Spinal cord (tissue), 10 donors: Measurements from ENCODE around the gene NANS. TPM values are rescaled to one million over a fixed set of nuclear protein-coding genes. Genes with fewer than 3 reads are reported as not detected.
"Not testable (repeated sequence)": the region's sequence is repeated elsewhere in the genome, so short reads cannot be mapped to it uniquely, and the experiment has no call there.

Experiments used
- DNase-seq, 6 donors: peaks; one replicate each; pipeline versions ENCODE4 v3.0.0 to v3.0.0-alpha.2; 2013 to 2015; ENCODE audit warnings: low spot score in 6 of 6, low read depth in 4 of 6
- H3K27ac ChIP-seq: one replicate; pipeline ENCODE4 v1.5.1; 2013; ENCODE audit warnings: low read depth, low read length, control low read depth
- H3K27me3 ChIP-seq: one replicate; pipeline ENCODE4 v1.6.1; 2013; ENCODE audit warnings: low read length; ENCODE audit not compliant: control insufficient read depth, insufficient read depth
- H3K36me3 ChIP-seq: one replicate; pipeline ENCODE4 v1.6.1; 2013; ENCODE audit warnings: low read length; ENCODE audit not compliant: control insufficient read depth, insufficient read depth
- H3K4me1 ChIP-seq: one replicate; pipeline ENCODE4 v1.6.1; 2013; ENCODE audit warnings: low read length; ENCODE audit not compliant: control insufficient read depth, insufficient read depth
- H3K4me3 ChIP-seq: one replicate; pipeline ENCODE4 v1.5.1; 2013; ENCODE audit warnings: low read depth, low read length, control low read depth
- H3K9me3 ChIP-seq: one replicate; pipeline ENCODE4 v1.6.1; 2013; ENCODE audit warnings: low read length; ENCODE audit not compliant: control insufficient read depth, insufficient read depth
- WGBS: methylation state at CpG from one replicate; pipeline ENCODE4 v1.1.5; 2013; ENCODE audit warnings: missing lambda C conversion rate; ENCODE audit not compliant: insufficient coverage; 5-methylcytosine and 5-hydroxymethylcytosine counted together
- polyA plus RNA-seq, 2 donors: library from polyadenylated mRNA; unstranded; fragments of 120-200 nt; gene quantifications; one replicate each; pipeline ENCODE4 v1.2.1, GENCODE V29; 2013; ENCODE audit not compliant: insufficient read length in 2 of 2
- total RNA-seq, 2 donors: library from RNA; depleted of rRNA in 1 of 2; stranded (reverse); fragments of 120-200 nt in 1 of 2; fragments of >200 nt in 1 of 2; gene quantifications; one replicate each; pipeline versions ENCODE4 v1.2.3 to v1.2.4, GENCODE V29; 2013 to 2014
- donor health status: healthy.

The NANS gene
- total and polyA plus RNA-seq, 4 donors: 32.4 to 50.0 (median 44.1) TPM

DNA sequence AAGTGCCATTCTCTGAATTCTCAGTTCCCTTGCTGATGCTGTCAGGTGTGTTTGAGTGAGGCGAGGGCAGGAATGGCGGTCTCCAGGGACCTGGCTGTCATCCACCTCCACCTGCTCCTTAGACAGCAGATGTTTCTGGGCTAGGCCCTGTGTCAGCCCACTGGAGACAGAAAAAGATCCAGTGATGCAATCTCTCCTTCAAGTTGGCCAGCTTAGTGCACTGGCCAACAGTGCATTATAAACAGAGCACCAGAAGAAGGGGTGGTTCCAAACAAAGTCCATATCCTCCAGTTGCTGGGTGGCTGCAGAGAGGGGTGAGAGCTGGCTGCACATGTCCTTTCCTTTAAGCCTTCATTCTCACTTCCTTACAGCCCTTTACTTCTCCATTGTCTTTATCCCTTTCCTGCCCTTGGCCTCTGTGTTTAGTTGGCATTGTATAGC lies 26.5 kb downstream of the NANS start:
- Histone ChIP-seq H3K27me3 (no peaks in the 10 kb centered on the region), H3K9me3 (no peaks in the 10 kb centered on the region), H3K4me1 (peaks cover 13% of the 10 kb centered on the region), H3K36me3 (peaks cover 21% of the 10 kb centered on the region), H3K4me3 (no peak overlapping the region), H3K27ac (no peak overlapping the region)
- WGBS: 80% methylated on average over 1 of the region's 2 CpGs
- DNase-seq: no peak

DNA sequence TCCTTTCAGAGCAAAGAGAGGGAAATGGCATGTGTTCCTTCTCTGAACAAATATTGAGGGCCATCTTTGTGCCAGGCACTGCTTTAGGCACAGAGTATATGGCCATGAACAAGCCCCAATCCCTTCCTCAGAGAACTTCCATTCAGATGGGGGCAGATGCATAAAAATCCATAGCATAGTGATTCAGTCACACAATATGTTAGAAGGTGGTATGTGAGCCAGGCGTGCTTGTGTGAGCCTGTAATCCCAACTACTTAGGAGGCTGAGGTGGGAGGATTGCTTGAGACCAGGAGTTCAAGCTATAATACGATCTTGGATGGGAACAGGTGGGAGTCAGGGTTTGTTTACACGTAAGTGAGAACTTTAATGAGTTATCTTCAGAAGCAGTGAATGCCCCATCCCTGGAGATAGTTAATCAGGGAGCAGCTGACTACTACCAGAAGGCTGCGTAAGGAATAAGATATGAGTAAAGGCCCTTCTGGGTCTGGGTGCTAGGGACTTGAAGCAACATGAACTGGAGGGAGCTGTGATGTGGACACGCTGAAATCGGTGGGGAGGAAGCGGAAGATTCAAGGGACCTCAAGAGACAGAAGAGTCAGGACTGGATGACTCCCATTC lies 27.1 kb downstream of the NANS start:
- WGBS: 97% methylated on average over 4 of the region's 7 CpGs
- DNase-seq: no peak
- peaks cover 19% of the 10 kb centered on the region for H3K36me3 ChIP-seq
- H3K4me3 ChIP-seq: no peak overlapping the region
- peaks cover 13% of the 10 kb centered on the region for H3K4me1 ChIP-seq
- H3K27ac ChIP-seq: no peak overlapping the region
- H3K27me3 ChIP-seq: no peaks in the 10 kb centered on the region
- no peaks in the 10 kb centered on the region for H3K9me3 ChIP-seq

DNA sequence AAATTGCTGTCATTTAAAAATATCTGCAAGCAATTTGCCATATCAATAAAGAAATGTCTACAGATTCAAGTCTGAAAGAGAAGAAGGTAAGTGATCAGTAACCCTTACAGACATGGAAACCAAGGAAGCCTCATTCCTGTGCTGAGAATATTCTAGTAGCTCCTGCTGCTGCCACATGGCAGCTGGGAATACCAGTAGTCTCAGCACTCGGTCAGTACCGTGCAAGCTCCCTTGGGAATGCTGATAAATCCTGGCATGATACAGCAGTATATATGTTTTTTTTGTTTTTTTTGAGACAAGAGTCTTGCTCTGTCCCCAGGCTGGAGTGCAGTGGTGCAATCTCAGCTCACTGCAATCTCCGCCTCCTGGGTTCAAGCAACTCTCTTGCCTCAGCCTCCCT lies 27.9 kb downstream of the NANS start:
- Histone ChIP-seq H3K4me3 (no peak overlapping the region), H3K27ac (no peak overlapping the region), H3K27me3 (no peaks in the 10 kb centered on the region), H3K4me1 (peaks cover 13% of the 10 kb centered on the region), H3K36me3 (peaks cover 19% of the 10 kb centered on the region), H3K9me3 (no peaks in the 10 kb centered on the region)
- no peak for DNase-seq
- 73% methylated on average over 3 of the region's 3 CpGs for WGBS

DNA sequence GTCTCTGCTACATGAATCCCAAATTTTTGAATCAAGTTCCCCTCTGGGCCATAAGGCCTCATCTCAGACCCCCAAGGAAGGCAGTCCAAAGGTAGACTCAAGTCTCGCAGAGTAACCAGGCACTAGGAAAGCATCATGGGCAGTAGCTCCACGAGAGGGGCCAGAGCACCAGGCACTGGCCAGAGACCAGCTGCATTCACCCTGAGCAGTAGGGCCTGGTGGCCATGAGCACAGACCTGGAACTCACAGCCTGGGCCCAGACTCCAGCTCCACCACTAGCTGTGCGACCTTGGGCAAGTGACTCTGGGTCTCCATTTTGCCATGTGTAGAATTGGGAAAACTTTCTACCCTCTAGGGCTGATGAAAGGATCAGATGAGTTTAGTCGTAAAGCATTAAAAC lies 28.5 kb downstream of the NANS start:
- Histone ChIP-seq H3K27me3 (no peaks in the 10 kb centered on the region), H3K4me3 (no peak overlapping the region), H3K27ac (no peak overlapping the region), H3K9me3 (no peaks in the 10 kb centered on the region), H3K36me3 (peaks cover 15% of the 10 kb centered on the region), H3K4me1 (peaks cover 13% of the 10 kb centered on the region)
- WGBS: 97% methylated on average over 2 of the region's 4 CpGs
- no peak for DNase-seq

DNA sequence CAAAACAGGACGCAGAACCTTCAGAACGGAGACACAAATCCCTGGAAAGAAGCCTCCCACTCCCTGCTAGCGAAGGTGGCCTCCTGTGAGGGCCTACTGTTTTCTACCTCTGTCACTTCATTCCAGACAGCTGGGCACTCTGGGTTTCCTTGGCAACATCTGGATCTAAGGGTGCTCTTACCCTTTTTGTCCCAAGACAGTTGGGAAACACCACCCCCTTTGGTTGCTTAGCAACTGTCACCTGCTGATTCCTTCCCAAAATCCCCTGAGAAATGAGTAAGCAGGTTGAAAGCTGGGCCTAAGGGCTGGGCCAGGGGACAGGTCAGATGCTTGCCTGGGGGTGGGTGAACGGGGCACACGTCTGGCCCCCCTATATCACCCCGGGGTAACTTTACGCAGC lies 29.4 kb downstream of the NANS start:
- H3K27ac ChIP-seq: no peak overlapping the region
- no peaks in the 10 kb centered on the region for H3K27me3 ChIP-seq
- peaks cover 13% of the 10 kb centered on the region for H3K4me1 ChIP-seq
- H3K4me3 ChIP-seq: no peak overlapping the region
- peaks cover 12% of the 10 kb centered on the region for H3K36me3 ChIP-seq
- DNase-seq: peak in 1 of 6 donors; percentile 25
- no peaks in the 10 kb centered on the region for H3K9me3 ChIP-seq
- 55% methylated on average over 7 of the region's 7 CpGs for WGBS

DNA sequence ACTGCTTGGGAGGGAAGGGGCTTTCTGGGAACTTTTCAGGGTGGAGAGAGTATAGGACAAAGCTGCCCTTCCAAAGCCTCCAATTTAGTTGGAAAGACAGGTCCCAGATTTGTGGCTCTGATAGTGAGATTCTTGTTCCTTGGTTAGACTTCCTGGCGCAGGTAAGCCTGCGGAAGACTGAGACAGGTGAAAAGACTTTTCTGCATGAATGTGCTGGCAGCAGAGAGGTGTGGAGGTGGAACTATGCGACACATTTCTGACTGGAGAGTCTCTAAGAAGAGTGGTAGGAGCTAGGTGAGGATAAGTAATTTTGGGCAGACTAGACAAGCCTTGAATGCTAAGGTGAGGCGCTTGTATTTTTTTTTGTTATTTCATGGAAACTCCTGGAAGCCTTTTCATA lies 29.9 kb downstream of the NANS start:
- Histone ChIP-seq H3K4me1 (peaks cover 13% of the 10 kb centered on the region), H3K36me3 (peaks cover 7% of the 10 kb centered on the region), H3K27me3 (no peaks in the 10 kb centered on the region), H3K27ac (no peak overlapping the region), H3K4me3 (no peak overlapping the region), H3K9me3 (no peaks in the 10 kb centered on the region)
- DNase-seq: no peak
- 98% methylated on average over 4 of the region's 4 CpGs for WGBS

DNA sequence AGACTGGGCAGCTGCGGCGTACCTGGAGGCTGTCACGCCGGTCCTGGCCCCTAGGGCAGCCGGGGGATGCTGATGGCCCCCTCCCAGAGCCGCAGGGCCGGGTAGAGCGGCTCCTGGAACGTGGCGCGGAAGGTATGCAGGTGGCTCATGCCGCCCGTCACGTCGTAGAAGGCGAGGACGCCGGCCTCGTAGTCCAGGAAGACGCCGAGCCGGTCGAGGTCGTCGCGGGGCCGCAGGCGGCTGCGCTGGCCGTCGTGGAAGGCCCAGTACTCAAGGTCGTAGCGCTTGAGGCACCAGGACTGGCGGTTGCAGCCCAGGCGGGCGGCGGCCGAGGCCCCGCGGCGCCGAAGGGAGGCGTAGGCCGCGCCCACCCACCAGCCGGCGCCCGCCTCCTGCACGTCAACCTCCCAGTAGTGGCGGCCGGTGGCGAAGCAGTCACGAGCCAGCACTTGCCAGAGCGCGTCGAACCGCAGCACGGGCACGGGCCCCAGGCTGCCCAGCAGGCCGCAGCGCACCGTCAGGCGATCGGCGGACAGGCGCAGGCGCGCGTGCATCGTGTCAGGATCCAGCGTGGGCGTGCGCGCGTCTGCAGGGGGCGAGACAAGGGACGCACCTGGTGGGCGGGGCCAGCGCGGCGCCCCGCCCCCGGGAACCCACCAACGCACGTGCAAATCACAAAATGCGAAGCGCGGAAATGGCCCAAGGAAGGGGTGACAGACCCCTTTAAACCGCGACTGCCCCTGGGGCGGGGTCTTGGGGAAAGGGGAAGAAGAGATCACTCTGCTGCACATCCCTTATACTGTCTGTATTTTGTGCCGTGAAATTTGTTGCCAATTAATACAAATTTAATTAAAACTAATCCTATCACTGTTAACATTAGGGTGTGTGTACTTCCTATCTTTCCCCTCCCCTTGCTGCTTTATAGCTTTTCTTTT lies 31.2 kb downstream of the NANS start:
- H3K4me1 ChIP-seq: peaks cover 15% of the 10 kb centered on the region
- WGBS: 9% methylated on average over 88 of the region's 92 CpGs
- H3K36me3 ChIP-seq: peaks cover 5% of the 10 kb centered on the region
- DNase-seq: peak; percentile 7 to 85 (median 33)
- H3K4me3 ChIP-seq: peak overlapping the region; percentile 9
- H3K27ac ChIP-seq: no peak overlapping the region
- peaks cover 5% of the 10 kb centered on the region for H3K27me3 ChIP-seq
- H3K9me3 ChIP-seq: no peaks in the 10 kb centered on the region

DNA sequence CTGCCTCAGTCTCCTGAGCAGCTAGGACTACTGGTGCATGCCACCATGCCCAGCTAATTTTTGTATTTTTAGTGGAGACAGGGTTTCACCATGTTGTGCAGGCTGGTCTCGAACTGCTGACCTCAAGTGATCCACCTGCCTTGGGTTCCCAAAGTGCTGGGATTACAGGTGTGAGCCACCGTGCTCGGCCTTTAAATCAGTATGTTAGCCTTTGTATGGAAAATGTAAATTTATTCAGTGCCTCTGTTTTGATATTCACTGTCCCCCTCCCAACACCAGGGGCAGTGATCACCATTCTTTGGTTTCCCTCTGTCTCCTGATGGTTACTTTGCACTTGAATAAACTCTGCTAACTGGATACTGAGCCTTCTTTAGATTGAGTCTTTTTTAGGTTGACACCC lies 34.1 kb downstream of the NANS start:
- Histone ChIP-seq H3K4me1 (peaks cover 15% of the 10 kb centered on the region), H3K36me3 (peaks cover 16% of the 10 kb centered on the region)
- not testable (repeated sequence) for H3K27me3 ChIP-seq, H3K27ac ChIP-seq, DNase-seq, H3K9me3 ChIP-seq, H3K4me3 ChIP-seq
- WGBS: 57% methylated on average over 1 of the region's 3 CpGs

DNA sequence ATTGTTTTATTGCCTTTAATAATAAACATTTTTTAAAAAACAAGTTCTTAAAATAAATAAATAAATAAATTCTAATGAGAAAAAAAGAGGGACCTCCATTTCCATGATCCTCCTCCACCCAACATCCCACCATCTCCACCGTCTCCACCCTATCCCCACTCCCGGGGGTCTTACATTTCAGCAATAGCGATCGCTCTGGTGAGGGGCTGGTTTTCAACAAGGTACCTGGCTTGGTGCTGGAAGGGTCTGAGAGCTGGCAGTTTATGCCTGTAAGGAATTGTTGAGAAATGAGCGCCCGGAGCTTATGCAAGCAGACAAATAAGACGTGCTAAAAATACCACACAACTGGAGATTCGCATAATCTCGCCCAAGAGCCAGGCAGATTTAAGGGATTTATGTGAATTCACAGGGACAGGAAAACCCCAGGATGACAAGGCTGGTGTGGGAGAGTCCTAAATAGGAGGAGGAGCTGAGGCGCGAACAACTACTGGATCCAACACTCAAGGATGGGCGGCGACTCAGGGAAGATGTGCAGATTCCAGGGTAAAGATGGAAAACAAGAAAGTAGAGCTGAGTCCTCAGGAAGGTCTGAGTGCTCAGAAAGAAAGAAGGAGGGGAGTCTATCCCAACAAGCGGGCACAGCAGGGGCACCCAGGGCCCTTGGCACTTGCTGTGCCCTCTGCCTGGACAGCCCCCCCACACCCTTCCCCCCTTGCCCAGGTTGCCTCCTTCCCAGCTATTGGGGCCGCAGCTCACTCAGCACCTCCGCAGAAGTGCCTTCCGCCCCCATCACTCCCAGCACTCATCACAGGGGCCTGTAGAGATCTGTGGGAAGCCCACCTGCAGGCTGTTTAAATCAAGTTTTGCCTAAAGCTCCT lies 35.4 kb downstream of the NANS start:
- no peak overlapping the region for H3K27ac ChIP-seq
- no peak overlapping the region for H3K4me3 ChIP-seq
- no peaks in the 10 kb centered on the region for H3K9me3 ChIP-seq
- H3K4me1 ChIP-seq: peaks cover 9% of the 10 kb centered on the region
- H3K36me3 ChIP-seq: peaks cover 20% of the 10 kb centered on the region
- peaks cover 5% of the 10 kb centered on the region for H3K27me3 ChIP-seq
- peak in 2 of 6 donors; percentile 27 to 34 for DNase-seq
- 47% methylated on average over 13 of the region's 17 CpGs for WGBS
